ENCODE data around the gene PLB1. TPM values are rescaled to one million over a fixed set of nuclear protein-coding genes. Genes with fewer than 3 reads are reported as not detected.

PLB1 gene
- total and polyA plus RNA-seq, 9 of the 15 experiments (the other 6 are each of a cell fraction or from before 2014, with no cell fraction given): 0.01 to 0.09 (median 0.07) TPM; not detected in 2

- ChIA-PET CTCF (ENCODE audit: low intra/inter-chr PET ratio) (no interaction called here), POLR2A (interaction anchor here (0.6 kb wide), 1 partner anchor 1053 kb away, joined by 4 read pairs; no protein-coding TSS in a partner anchor)
- Histone ChIP-seq H3K9ac (ENCODE audit: insufficient read depth in 1 of 2, low read depth in 2 of 2, low read length in 2 of 2) (no peak overlapping the region), H3K27ac (ENCODE audit: extremely low read depth, low read depth, low read length) (no peak overlapping the region), H3K4me2 (ENCODE audit: insufficient read depth, low read length) (no peak overlapping the region), H3K79me2 (ENCODE audit: control insufficient read depth, insufficient read depth, low read length) (no peaks in the 10 kb centered on the region), H3K4me3 (no peak overlapping the region), H3K36me3 (ENCODE audit: control insufficient read depth, insufficient read depth, low read length) (no peaks in the 10 kb centered on the region), H2AFZ (ENCODE audit: low read depth, low read length) (no peak overlapping the region), H4K20me1 (replicated peaks; ENCODE audit: control insufficient read depth, insufficient read depth, low read length) (no peaks in the 10 kb centered on the region), H3K4me1 (replicated peaks in 1 of 2; ENCODE audit: control insufficient read depth in 2 of 2, insufficient read depth in 2 of 2, low read length in 2 of 2) (peaks cover 19 to 21% of the 10 kb centered on the region in 2 experiments), H3K9me3 (replicated peaks; ENCODE audit: control insufficient read depth, insufficient read depth, low read depth, low read length) (no peaks in the 10 kb centered on the region), H3K9me1 (ENCODE audit: control insufficient read depth, insufficient read depth, low read length) (no peaks in the 10 kb centered on the region), H3K27me3 (ENCODE audit: control insufficient read depth in 2 of 2, insufficient read depth in 2 of 2, low read length in 2 of 2) (peaks cover 0 to 13% of the 10 kb centered on the region in 2 experiments; a peak in 2 of 5 replicates)
- no peak for TF ChIP-seq ZNF174 (CRISPR knock-in tag; IDR thresholded peaks at IDR 0.05)
- TF ChIP-seq TCF3 (CRISPR knock-in tag; IDR thresholded peaks at IDR 0.05): no peak
- TF ChIP-seq HOXB6 (CRISPR knock-in tag; IDR thresholded peaks at IDR 0.05; ENCODE audit: borderline replicate concordance): no peak
- no peak for TF ChIP-seq ZNF584 (CRISPR knock-in tag; IDR thresholded peaks at IDR 0.05; ENCODE audit: low read depth)
- TF ChIP-seq KLF10 (CRISPR knock-in tag; IDR thresholded peaks at IDR 0.05): no peak
- no peak for TF ChIP-seq ELF2 (CRISPR knock-in tag; IDR thresholded peaks at IDR 0.05)
- TF ChIP-seq CHAMP1 (IDR thresholded peaks at IDR 0.05): no peak
- no peak for TF ChIP-seq SMC3 (conservative IDR thresholded peaks at IDR 0.05; ENCODE audit: insufficient read depth, low read depth, low read length)
- no peak for TF ChIP-seq ZNF212 (CRISPR knock-in tag; IDR thresholded peaks at IDR 0.05)
- no peak for TF ChIP-seq ZBTB1 (CRISPR knock-in tag; IDR thresholded peaks at IDR 0.05; ENCODE audit: borderline replicate concordance, low read depth)
- no peak for TF ChIP-seq MAFF (IDR thresholded peaks at IDR 0.05; ENCODE audit: low read length)
- no peak for TF ChIP-seq TEAD2 (tag; IDR thresholded peaks at IDR 0.05)
- no peak for TF ChIP-seq ZNF408 (CRISPR knock-in tag; IDR thresholded peaks at IDR 0.05; ENCODE audit: low read depth)
- no peak for TF ChIP-seq ELK3 (CRISPR knock-in tag; IDR thresholded peaks at IDR 0.05)
- TF ChIP-seq VEZF1 (CRISPR knock-in tag; IDR thresholded peaks at IDR 0.05): no peak
- TF ChIP-seq ZC3H8 (IDR thresholded peaks at IDR 0.05): no peak
- no peak for TF ChIP-seq CHD2 (IDR thresholded peaks at IDR 0.05; ENCODE audit: low read depth, low read length)
- intact Hi-C loops (cut with micrococcal nuclease) (loop anchor here (10.0 kb wide), 1 partner anchor 608 kb away; no protein-coding TSS in a partner anchor), in situ Hi-C loops (cut with MboI) (loop anchor here (25.0 kb wide), 1 partner anchor 175 kb away; the partner anchor contains the start of gene PPP1CB)
- no TSS peak for BruUV-seq (replicated peaks)
- DNase-seq (ENCODE audit: extremely low read depth in 1 of 4, low spot score in 3 of 4): no peak
- no peak for FAIRE-seq
- 68% methylated on average over 7 of the region's 7 CpGs for WGBS (ENCODE audit: insufficient coverage, low coverage, missing lambda C conversion rate)
- ATAC-seq: no peak
These were observed 91.0 kb downstream of the PLB1 start for GRCh38 chr2:28586867-28587266.

Measured in K562 (cell line).